GM06990 (cell line): Measurements from ENCODE around the gene CASK.

ENCODE experiments used
- DNase-seq: peaks from one replicate; pipeline ENCODE4 v3.0.0-alpha.2; 2011; ENCODE audit not compliant: insufficient read length; ENCODE audit errors: extremely low read depth
- H3K27me3 ChIP-seq: replicated peaks from 2 replicates; pipeline ENCODE4 v1.6.0; 2011; ENCODE audit warnings: low read length; ENCODE audit not compliant: control insufficient read depth, insufficient read depth
- H3K36me3 ChIP-seq: 2 replicates; pipeline ENCODE4 v1.5.1; 2011; ENCODE audit warnings: low read length; ENCODE audit not compliant: control insufficient read depth, insufficient read depth
- H3K4me3 ChIP-seq: replicated peaks from 2 replicates; pipeline ENCODE4 v1.5.1; 2011; ENCODE audit warnings: low read depth, mild to moderate bottlenecking, control low read depth, low read length
- CTCF ChIP-seq: IDR thresholded peaks from 2 replicates; pipeline ENCODE4 v1.5.1; 2011; ENCODE audit warnings: low read length, control low read depth, mild to moderate bottlenecking, inconsistent platforms; ENCODE audit not compliant: insufficient read depth, poor library complexity, severe bottlenecking

Gene CASK

GRCh38 chrX:41734530-41734929 is 188.8 kb downstream of the CASK start:
- Histone ChIP-seq H3K4me3 (no peak overlapping the region), H3K27me3 (no peaks in the 10 kb centered on the region), H3K36me3 (no peaks in the 10 kb centered on the region)
- no peak for DNase-seq
- peak; percentile 47 for TF ChIP-seq CTCF

GRCh38 chrX:41733939-41734338 is 189.4 kb downstream of the CASK start:
- no peaks in the 10 kb centered on the region for H3K27me3 ChIP-seq
- TF ChIP-seq CTCF = no peak

GRCh38 chrX:41732260-41732659 is 191.1 kb downstream of the CASK start:
- no peaks in the 10 kb centered on the region for H3K27me3 ChIP-seq
- DNase-seq = no peak
- H3K4me3 ChIP-seq = no peak overlapping the region
- H3K36me3 ChIP-seq = no peaks in the 10 kb centered on the region
- TF ChIP-seq CTCF = no peak

More at GRCh38 chrX:41733939-41734338, 189.4 kb downstream of the CASK start:
- H3K36me3 ChIP-seq = no peaks in the 10 kb centered on the region
- H3K4me3 ChIP-seq = no peak overlapping the region
- peak; percentile 69 for DNase-seq

GRCh38 chrX:41730081-41730480 is 193.3 kb downstream of the CASK start:
- TF ChIP-seq CTCF = no peak
- Histone ChIP-seq H3K36me3 (no peaks in the 10 kb centered on the region), H3K4me3 (no peak overlapping the region), H3K27me3 (no peaks in the 10 kb centered on the region)
- DNase-seq = no peak

- Histone ChIP-seq H3K27me3 (no peaks in the 10 kb centered on the region), H3K36me3 (no peaks in the 10 kb centered on the region), H3K4me3 (no peak overlapping the region)
- TF ChIP-seq CTCF = no peak
- DNase-seq = no peak
Observed at GRCh38 chrX:41728125-41728524, 195.2 kb downstream of the CASK start.

- H3K27me3 ChIP-seq = no peaks in the 10 kb centered on the region
- DNase-seq = no peak
- H3K36me3 ChIP-seq = no peaks in the 10 kb centered on the region
- no peak within 1 kb of the TSS for H3K4me3 ChIP-seq
- TF ChIP-seq CTCF = no peak
Observed at GRCh38 chrX:41723826-41724225, 199.5 kb downstream of the CASK start, which contains the start of gene GPR82. Gene GPR82, plus strand, starts transcription at chrX:41724181. Its CDS starts 2,846 bp downstream, at chrX:41727027.
